Motor neuron (in vitro differentiated cells): ENCODE results near the gene SYDE2. TPM values are rescaled to one million over a fixed set of nuclear protein-coding genes. Genes with fewer than 3 reads are reported as not detected.
"Not testable (repeated sequence)": the region's sequence is repeated elsewhere in the genome, so short reads cannot be mapped to it uniquely, and the experiment has no call there.

Source experiments
- ATAC-seq, 8 experiments: fragments of 200-7000 bp; cut with Tn5 transposase; replicated peaks in 6 of 8; 2 replicates each; pipeline ENCODE4 v1.8.0; 2021; ENCODE audit warnings: mild to moderate bottlenecking in 8 of 8, moderate library complexity in 8 of 8
- H3K27ac ChIP-seq, 2 donors: fragments of 250-450 bp; sonication (Bioruptor Pico); 2 replicates each; pipeline ENCODE4 v1.9.0; 2021; ENCODE audit warnings: antibody characterized with exemption in 2 of 2, mild to moderate bottlenecking in 2 of 2, moderate library complexity in 1 of 2
- H3K4me1 ChIP-seq, 2 donors: fragments of 250-450 bp; sonication (Bioruptor Pico); replicated peaks in 1 of 2; 2 replicates each; pipeline ENCODE4 v1.6.1; 2021; ENCODE audit warnings: antibody characterized with exemption in 2 of 2, mild to moderate bottlenecking in 2 of 2, moderate library complexity in 1 of 2
- H3K4me3 ChIP-seq, 5 donors: fragments of 250-450 bp; sonication (Bioruptor Pico); 2 replicates each; pipeline ENCODE4 v1.9.0; 2021; ENCODE audit warnings: antibody characterized with exemption in 5 of 5, mild to moderate bottlenecking in 5 of 5, moderate library complexity in 4 of 5
- WGBS, 10 experiments: fragments of 450-650 bp; shearing (Covaris generic); methylation state at CpG; one replicate each; pipeline ENCODE4 v1.0.0; 2022; 5-methylcytosine and 5-hydroxymethylcytosine counted together
- in situ Hi-C, 9 experiments: fragments of 400-800 bp; cut with MboI; loops; one replicate each; pipeline ENCODE4 v1.15.0; 2021; ENCODE audit warnings: low sequenced_read_pairs in 9 of 9, low pct_unique_long_range_greater_than_20kb in 2 of 9; ENCODE audit not compliant: unreplicated experiment in 9 of 9
- total RNA-seq, 8 experiments: library from RNA; unstranded; fragments of 300-600 nt; gene quantifications; 2 replicates each; pipeline versions ENCODE4 v1.2.3 to v1.2.4, GENCODE V29; 2022

Gene SYDE2
- total RNA-seq, 8 experiments from 2014 or later, result 2.7 to 18.3 (median 10.8) TPM

DNA sequence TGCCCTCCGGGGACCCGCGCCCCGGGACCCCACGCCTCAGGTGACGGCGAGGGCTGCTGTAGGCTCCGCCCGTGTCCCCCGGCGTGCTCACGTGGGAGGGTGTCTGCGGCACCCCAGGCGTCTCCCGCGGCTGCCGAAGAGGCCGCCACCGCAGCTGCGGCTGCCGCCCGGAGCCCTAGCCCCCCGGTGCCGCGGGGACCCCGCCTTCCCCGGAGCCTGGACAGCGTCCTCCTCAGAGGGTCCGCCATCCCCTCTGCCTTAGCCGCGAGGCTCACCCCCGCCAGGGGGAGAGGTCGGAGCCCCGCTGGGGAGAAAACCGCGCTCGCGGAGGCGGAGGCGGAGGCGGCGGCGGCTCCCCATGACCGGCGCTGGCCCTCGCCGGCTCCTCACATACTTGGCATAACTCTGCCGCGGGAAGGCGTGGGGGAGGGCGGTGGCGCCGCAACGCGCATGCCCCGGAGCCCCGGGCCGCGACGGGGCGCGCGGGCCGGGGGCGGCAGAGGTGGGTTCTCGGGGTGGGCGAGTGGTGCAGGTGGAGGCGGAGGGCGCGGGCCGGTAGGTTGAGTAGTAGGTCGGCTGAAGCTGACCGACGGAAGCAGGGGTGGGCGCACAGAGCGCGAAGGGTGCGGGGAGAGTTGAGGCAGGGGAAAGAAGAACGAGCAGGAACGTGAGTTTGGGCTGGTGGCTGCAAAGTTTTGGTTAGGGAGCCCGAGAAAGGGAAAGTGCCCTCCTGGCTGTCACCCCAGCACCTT is 700 bp upstream of the SYDE2 start:
- 0% methylated on average over 4 to 6 of the region's 81 CpGs; no CpG with 5 or more reads in 7 of the 10 experiments for WGBS, 10 experiments
- H3K4me3 ChIP-seq, result peak overlapping the region; percentile 77 to 98 (median 80)
- in situ Hi-C loops, result no loop called here
- H3K4me1 ChIP-seq, result peaks cover 7 to 16% of the 10 kb centered on the region in 2 donors
- peak overlapping the region; percentile 23 to 71 for H3K27ac ChIP-seq
- peak; percentile 73 to 79 (median 76) for ATAC-seq

DNA sequence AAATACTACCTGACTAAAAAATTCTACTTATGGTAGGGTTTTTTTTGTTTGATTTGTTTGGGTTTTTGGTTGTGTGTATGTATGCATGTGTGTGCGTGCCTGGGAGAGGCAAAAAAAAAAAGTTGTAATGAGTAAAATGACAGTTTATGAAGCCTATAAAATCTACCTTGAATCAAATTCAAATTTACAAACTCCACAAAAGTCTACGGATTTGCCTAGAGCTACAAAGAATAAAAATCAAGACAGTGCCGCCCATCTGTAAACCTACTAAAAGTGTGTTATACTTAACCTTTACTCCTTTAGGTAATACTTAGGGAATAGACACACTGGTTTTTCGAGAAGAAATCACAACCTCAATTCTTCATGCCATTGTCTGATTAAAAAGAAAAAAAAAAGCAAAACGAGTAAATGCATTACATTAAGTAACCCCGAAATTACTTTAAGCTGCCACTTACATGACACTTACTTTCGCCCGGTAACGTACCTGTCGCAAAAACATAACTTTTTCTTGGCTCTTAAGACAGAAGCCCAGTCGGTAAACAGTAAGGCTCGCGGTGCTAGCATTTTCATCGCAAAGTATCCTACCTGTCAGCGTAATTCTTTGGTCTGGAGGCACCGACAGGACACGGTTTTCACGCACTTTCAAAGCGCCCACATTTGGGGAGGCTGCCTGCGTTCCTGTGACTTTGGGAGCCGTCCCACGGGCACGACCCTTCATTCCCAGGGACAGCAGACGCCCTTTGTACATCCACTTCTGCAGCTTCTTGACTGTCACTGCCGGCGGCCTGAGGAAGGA is 951 bp downstream of the SYDE2 start:
- Histone ChIP-seq H3K27ac (peak overlapping the region in 1 of 2 donors; percentile 71), H3K4me3 (peak overlapping the region; percentile 77 to 98 (median 80)), H3K4me1 (peaks cover 7 to 16% of the 10 kb centered on the region in 2 donors)
- no peak for ATAC-seq
- in situ Hi-C loops, result no loop called here
- WGBS, 10 experiments, result 0 to 50% (median 3%) methylated on average over 1 to 24 of the region's 26 CpGs

- no peak overlapping the region for H3K27ac ChIP-seq
- WGBS, 10 experiments, result 0 to 67% (median 58%) methylated on average over 1 to 2 of the region's 2 CpGs; no CpG with 5 or more reads in 2 of the 10 experiments
- in situ Hi-C loops, result no loop called here
- no peak for ATAC-seq
- H3K4me3 ChIP-seq, result no peak overlapping the region
- peaks cover 7 to 16% of the 10 kb centered on the region in 2 donors for H3K4me1 ChIP-seq
Observed at GRCh38 chr1:85198864-85199263, 2.0 kb downstream of the SYDE2 start.

GRCh38 chr1:85196358-85196757 is 4.5 kb downstream of the SYDE2 start:
- H3K4me1 ChIP-seq, result peaks cover 7 to 16% of the 10 kb centered on the region in 2 donors
- in situ Hi-C loops, result no loop called here
- no peak overlapping the region for H3K4me3 ChIP-seq
- ATAC-seq, result no peak
- H3K27ac ChIP-seq, result no peak overlapping the region

- no peak for ATAC-seq
- in situ Hi-C loops, result no loop called here
- Histone ChIP-seq H3K27ac (no peak overlapping the region), H3K4me1 (peaks cover 7 to 16% of the 10 kb centered on the region in 2 donors), H3K4me3 (no peak overlapping the region)
- WGBS, 10 experiments, result 13 to 90% (median 72%) methylated on average over 1 to 2 of the region's 2 CpGs
Observed at GRCh38 chr1:85195703-85196102, 5.1 kb downstream of the SYDE2 start.

DNA sequence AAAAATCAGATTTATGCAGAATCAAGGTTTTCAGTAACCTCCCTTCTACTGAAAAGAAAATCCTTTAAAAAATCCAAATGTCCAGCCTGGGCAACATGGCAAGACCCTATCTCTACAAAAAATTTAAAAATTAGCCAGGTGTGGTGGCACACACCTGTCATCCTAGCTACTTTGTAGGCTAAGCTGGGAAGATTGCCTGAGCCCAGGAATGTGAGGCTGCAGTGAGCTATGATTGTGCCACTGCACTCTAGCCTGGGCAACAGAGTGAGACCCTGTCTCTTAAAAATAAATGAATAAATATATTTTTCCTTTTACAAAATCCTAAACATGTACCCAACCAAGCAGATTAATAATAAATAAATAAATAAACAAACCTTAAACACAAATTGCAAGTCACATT is 8.7 kb downstream of the SYDE2 start:
- H3K4me1 ChIP-seq, ATAC-seq, H3K27ac ChIP-seq, H3K4me3 ChIP-seq, in situ Hi-C loops: not testable (repeated sequence)

DNA sequence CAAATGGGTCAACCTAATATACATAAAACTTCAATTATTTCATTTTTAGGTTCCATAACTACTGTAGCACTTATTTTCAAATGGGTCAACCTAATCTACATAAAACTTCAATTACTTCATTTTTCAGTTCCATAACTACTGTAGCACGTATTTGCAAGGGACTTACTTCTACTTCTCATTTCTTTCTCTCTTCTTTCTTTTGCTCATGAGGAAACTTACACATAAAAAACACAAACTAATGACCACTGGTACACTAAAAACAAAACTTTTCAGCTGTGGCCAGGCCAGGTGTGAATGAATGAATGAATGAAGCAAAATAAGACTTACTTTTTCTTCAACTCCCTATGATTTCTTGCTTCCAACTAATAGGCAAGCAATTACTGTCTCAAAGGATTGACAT is 11.7 kb downstream of the SYDE2 start:
- Histone ChIP-seq H3K4me1 (no peaks in the 10 kb centered on the region), H3K4me3 (no peak overlapping the region), H3K27ac (no peak overlapping the region)
- 0 to 100% (median 100%) methylated on average over 1 of the region's 1 CpG; no CpG with 5 or more reads in 1 of the 10 experiments for WGBS, 10 experiments
- in situ Hi-C loops, result no loop called here
- ATAC-seq, result peak in 1 of 8 experiments; percentile 45

- 46 to 93% (median 78%) methylated on average over 1 to 5 of the region's 5 CpGs; no CpG with 5 or more reads in 1 of the 10 experiments for WGBS, 10 experiments
- no peak overlapping the region for H3K27ac ChIP-seq
- ATAC-seq, result peak in 3 of 8 experiments; percentile 17 to 93 (median 33)
- no peaks in the 10 kb centered on the region for H3K4me1 ChIP-seq
- in situ Hi-C loops, result no loop called here
- no peak overlapping the region for H3K4me3 ChIP-seq
Observed at GRCh38 chr1:85188530-85188929, 12.3 kb downstream of the SYDE2 start.

DNA sequence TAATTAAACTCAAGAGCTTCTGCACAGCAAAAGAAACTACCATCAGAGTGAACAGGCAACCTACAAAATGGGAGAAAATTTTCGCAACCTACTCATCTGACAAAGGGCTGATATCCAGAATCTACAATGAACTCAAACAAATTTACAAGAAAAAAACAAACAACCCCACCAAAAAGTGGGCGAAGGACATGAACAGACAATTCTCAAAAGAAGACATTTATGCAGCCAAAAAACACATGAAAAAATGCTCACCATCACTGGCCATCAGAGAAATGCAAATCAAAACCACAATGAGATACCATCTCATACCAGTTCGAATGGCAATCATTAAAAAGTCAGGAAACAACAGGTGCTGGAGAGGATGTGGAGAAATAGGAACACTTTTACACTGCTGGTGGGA is 13.8 kb downstream of the SYDE2 start:
- WGBS, 10 experiments, result no CpG with 5 or more reads among the region's 3 CpGs
- H3K27ac ChIP-seq, H3K4me3 ChIP-seq, ATAC-seq, H3K4me1 ChIP-seq, in situ Hi-C loops: not testable (repeated sequence)

DNA sequence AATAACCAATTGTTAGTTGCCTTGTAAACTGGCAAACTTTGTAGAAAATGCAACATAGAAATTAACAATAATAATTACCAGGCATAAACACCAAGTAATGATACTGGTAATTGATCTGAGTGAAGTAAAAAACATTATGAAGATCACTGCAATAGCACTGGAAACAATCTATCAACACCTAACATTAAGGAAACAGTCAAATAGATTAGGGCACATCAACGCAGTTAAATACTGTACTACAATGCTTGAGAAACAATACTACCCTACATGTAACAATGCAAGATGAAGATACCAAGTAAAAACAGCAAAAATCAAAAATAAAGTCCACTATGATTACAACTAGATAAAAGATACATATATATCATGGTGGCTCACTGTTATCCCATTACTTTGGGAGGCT is 16.6 kb downstream of the SYDE2 start:
- Histone ChIP-seq H3K27ac (no peak overlapping the region), H3K4me3 (no peak overlapping the region), H3K4me1 (no peaks in the 10 kb centered on the region)
- in situ Hi-C loops, result no loop called here
- 67 to 100% (median 89%) methylated on average over 1 of the region's 1 CpG; no CpG with 5 or more reads in 2 of the 10 experiments for WGBS, 10 experiments
- ATAC-seq, result no peak

- WGBS, 10 experiments, result 77 to 100% (median 91%) methylated on average over 2 to 6 of the region's 6 CpGs
- ATAC-seq, result no peak
- in situ Hi-C loops, result no loop called here
- Histone ChIP-seq H3K4me1 (no peaks in the 10 kb centered on the region), H3K4me3 (no peak overlapping the region), H3K27ac (no peak overlapping the region)
Observed at GRCh38 chr1:85182700-85183099, 18.1 kb downstream of the SYDE2 start.

DNA sequence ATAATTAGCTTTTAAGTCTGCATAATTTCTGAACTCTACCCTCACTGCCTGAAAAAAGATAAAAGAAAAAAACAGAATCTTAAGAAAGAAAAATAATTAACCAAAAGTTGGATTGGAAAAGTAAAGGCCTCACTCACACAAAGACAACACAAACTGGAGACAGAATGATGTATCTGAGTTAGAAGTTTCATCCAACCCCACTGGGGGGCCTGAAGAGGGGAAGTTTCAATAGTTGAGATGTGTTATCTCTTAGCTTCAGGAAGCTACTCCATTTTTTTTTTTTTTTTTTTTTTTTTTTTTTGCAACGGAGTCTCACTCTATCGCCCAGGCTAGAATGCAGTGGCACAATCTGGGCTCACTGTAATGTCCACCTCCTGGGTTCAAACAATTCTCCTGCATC is 19.9 kb downstream of the SYDE2 start:
- Histone ChIP-seq H3K4me1 (no peaks in the 10 kb centered on the region), H3K27ac (no peak overlapping the region), H3K4me3 (no peak overlapping the region)
- WGBS, 10 experiments, result 86 to 94% (median 89%) methylated on average over 1 to 2 of the region's 2 CpGs; no CpG with 5 or more reads in 6 of the 10 experiments
- ATAC-seq, result no peak
- in situ Hi-C loops, result no loop called here

GRCh38 chr1:85179522-85179921 is 21.3 kb downstream of the SYDE2 start:
- peak in 1 of 8 experiments; percentile 13 for ATAC-seq
- no peak overlapping the region for H3K4me3 ChIP-seq
- no peaks in the 10 kb centered on the region for H3K4me1 ChIP-seq
- no peak overlapping the region for H3K27ac ChIP-seq
- in situ Hi-C loops, result no loop called here
- WGBS, 10 experiments, result 11 to 100% (median 87%) methylated on average over 1 to 2 of the region's 2 CpGs
